ENCODE data around the gene FAM187B. TPM values are rescaled to one million over a fixed set of nuclear protein-coding genes. Genes with fewer than 3 reads are reported as not detected.
"Not testable (repeated sequence)": the region's sequence is repeated elsewhere in the genome, so short reads cannot be mapped to it uniquely, and the experiment has no call there.

Gene FAM187B
- total and polyA plus RNA-seq, 4 donors, result 0.17 TPM; not detected in 3

DNA sequence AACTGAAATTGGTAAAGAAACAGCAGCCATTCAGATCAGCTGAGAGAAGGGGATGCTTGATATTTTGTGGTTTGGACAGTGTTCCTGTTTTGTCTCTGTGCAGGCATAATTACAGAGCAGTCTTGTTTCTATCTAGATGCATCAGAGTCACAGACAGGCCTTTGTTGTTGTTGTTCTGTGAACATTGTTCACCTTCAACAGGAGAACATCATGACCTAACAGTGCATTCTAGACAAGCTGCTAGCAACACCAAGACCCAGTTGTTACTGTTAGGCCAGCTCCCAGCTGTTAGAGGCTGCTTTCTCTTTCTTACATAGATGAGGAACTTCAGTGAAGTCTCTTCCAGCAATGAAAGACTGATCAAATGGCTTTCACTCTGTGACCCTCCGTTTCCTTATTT, 11.8 kb upstream of the FAM187B start:
- TF ChIP-seq FOXA1 (IDR thresholded peaks at IDR 0.05) (no peak), RAD21 (IDR thresholded peaks at IDR 0.05) (no peak), JUND (IDR thresholded peaks at IDR 0.05) (no peak), NR2F2 (IDR thresholded peaks at IDR 0.05) (no peak), GABPA (IDR thresholded peaks at IDR 0.05 in 1 of 2, conservative IDR thresholded peaks at IDR 0.05 in 1 of 2) (no peak), HNF4A (conservative IDR thresholded peaks at IDR 0.05) (no peak)
- TF ChIP-seq, protein P1, sequence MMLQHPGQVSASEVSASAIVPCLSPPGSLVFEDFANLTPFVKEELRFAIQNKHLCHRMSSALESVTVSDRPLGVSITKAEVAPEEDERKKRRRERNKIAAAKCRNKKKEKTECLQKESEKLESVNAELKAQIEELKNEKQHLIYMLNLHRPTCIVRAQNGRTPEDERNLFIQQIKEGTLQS (IDR thresholded peaks at IDR 0.05), result no peak
- TF ChIP-seq, protein P2, sequence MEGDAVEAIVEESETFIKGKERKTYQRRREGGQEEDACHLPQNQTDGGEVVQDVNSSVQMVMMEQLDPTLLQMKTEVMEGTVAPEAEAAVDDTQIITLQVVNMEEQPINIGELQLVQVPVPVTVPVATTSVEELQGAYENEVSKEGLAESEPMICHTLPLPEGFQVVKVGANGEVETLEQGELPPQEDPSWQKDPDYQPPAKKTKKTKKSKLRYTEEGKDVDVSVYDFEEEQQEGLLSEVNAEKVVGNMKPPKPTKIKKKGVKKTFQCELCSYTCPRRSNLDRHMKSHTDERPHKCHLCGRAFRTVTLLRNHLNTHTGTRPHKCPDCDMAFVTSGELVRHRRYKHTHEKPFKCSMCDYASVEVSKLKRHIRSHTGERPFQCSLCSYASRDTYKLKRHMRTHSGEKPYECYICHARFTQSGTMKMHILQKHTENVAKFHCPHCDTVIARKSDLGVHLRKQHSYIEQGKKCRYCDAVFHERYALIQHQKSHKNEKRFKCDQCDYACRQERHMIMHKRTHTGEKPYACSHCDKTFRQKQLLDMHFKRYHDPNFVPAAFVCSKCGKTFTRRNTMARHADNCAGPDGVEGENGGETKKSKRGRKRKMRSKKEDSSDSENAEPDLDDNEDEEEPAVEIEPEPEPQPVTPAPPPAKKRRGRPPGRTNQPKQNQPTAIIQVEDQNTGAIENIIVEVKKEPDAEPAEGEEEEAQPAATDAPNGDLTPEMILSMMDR (IDR thresholded peaks at IDR 0.05; ENCODE audit: low read depth, low read length, missing input control), result no peak
- H3K36me3 ChIP-seq (ENCODE audit: control insufficient read depth in 4 of 4, insufficient read depth in 3 of 4, low read depth in 1 of 4, low read length in 3 of 4), result no peaks in the 10 kb centered on the region
- WGBS, result 84% methylated on average over 1 of the region's 1 CpG
- H3K27me3 ChIP-seq (ENCODE audit: control insufficient read depth in 4 of 4, insufficient read depth in 4 of 4, low read length in 3 of 4), result no peaks in the 10 kb centered on the region
- no peak overlapping the region for H3K4me3 ChIP-seq (ENCODE audit: low read depth in 1 of 3, low read length in 3 of 3)
- no peak overlapping the region for H3K27ac ChIP-seq (ENCODE audit: low read depth in 1 of 2, low read length in 2 of 2)
- no peak overlapping the region for H3K9ac ChIP-seq (ENCODE audit: low read depth in 1 of 2, low read length in 2 of 2)
- H3K4me1 ChIP-seq (ENCODE audit: control insufficient read depth in 4 of 4, insufficient read depth in 4 of 4, low read length in 3 of 4), result no peaks in the 10 kb centered on the region
- H3K9me3 ChIP-seq (ENCODE audit: control insufficient read depth in 4 of 4, low read length in 3 of 4), result no peaks in the 10 kb centered on the region
- DNase-seq (ENCODE audit: low spot score), result no peak

DNA sequence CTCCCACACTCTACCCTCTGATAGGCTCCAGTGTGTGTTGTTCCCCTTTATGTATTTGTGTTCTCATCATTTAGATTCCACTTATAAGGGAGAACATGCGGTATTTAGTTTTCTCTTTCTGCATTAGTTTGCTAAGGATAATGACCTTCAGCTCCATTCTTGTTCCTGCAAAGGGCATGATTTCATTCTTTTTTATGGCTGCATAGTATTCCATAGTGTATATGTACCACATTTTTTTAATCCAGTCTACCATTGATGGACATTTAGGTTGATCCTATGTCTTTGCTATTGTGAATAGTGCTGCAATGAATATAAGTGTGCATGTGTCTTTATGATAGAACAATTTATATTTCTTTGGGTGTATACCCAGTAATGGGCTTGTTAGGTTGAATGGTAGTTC, 11.1 kb upstream of the FAM187B start:
- DNase-seq (ENCODE audit: low spot score); H3K27me3 ChIP-seq (ENCODE audit: control insufficient read depth in 4 of 4, insufficient read depth in 4 of 4, low read length in 3 of 4); H3K27ac ChIP-seq (ENCODE audit: low read depth in 1 of 2, low read length in 2 of 2); H3K36me3 ChIP-seq (ENCODE audit: control insufficient read depth in 4 of 4, insufficient read depth in 3 of 4, low read depth in 1 of 4, low read length in 3 of 4); H3K4me3 ChIP-seq (ENCODE audit: low read depth in 1 of 3, low read length in 3 of 3); H3K9me3 ChIP-seq (ENCODE audit: control insufficient read depth in 4 of 4, low read length in 3 of 4); H3K9ac ChIP-seq (ENCODE audit: low read depth in 1 of 2, low read length in 2 of 2); H3K4me1 ChIP-seq (ENCODE audit: control insufficient read depth in 4 of 4, insufficient read depth in 4 of 4, low read length in 3 of 4): not testable (repeated sequence)
- 89% methylated on average over 1 of the region's 1 CpG for WGBS

- Histone ChIP-seq H3K4me1 (ENCODE audit: control insufficient read depth in 4 of 4, insufficient read depth in 4 of 4, low read length in 3 of 4) (no peaks in the 10 kb centered on the region), H3K27me3 (ENCODE audit: control insufficient read depth in 4 of 4, insufficient read depth in 4 of 4, low read length in 3 of 4) (no peaks in the 10 kb centered on the region), H3K9ac (ENCODE audit: low read depth in 1 of 2, low read length in 2 of 2) (no peak overlapping the region), H3K4me3 (ENCODE audit: low read depth in 1 of 3, low read length in 3 of 3) (no peak overlapping the region), H3K9me3 (ENCODE audit: control insufficient read depth in 4 of 4, low read length in 3 of 4) (no peaks in the 10 kb centered on the region), H3K36me3 (ENCODE audit: control insufficient read depth in 4 of 4, insufficient read depth in 3 of 4, low read depth in 1 of 4, low read length in 3 of 4) (no peaks in the 10 kb centered on the region), H3K27ac (ENCODE audit: low read depth in 1 of 2, low read length in 2 of 2) (no peak overlapping the region)
- 80% methylated on average over 6 of the region's 6 CpGs for WGBS
- TF ChIP-seq, protein P2 (IDR thresholded peaks at IDR 0.05; ENCODE audit: low read depth, low read length, missing input control), result peak; percentile 11
- TF ChIP-seq TAF1 (conservative IDR thresholded peaks at IDR 0.05) (no peak), RAD21 (IDR thresholded peaks at IDR 0.05) (peak; percentile 46 to 56), FOXA2 (IDR thresholded peaks at IDR 0.05) (no peak)
- DNase-seq (ENCODE audit: low spot score), result no peak
Measured at GRCh38 chr19:35236638-35237400, 8.3 kb upstream of the FAM187B start.

Measured in liver (tissue), 9 donors.